ENCODE measurements around the gene DNAJB1.

- TF ChIP-seq RAD51 (IDR thresholded peaks at IDR 0.05) (no peak), E2F4 (IDR thresholded peaks at IDR 0.05; ENCODE audit: low read depth, low read length) (no peak), BHLHE40 (IDR thresholded peaks at IDR 0.05; ENCODE audit: borderline replicate concordance in 1 of 2, low read depth in 2 of 2, low read length in 1 of 2) (no peak), CTCF (IDR thresholded peaks at IDR 0.05 in 2 of 3, conservative IDR thresholded peaks at IDR 0.05 in 1 of 3; ENCODE audit: control insufficient read depth in 2 of 3, extremely low read depth in 1 of 3, insufficient read depth in 1 of 3, low read depth in 3 of 3, low read length in 3 of 3) (no peak), NFYB (IDR thresholded peaks at IDR 0.05; ENCODE audit: insufficient read depth, low read depth, low read length) (no peak), HDAC6 (IDR thresholded peaks at IDR 0.05; ENCODE audit: unreplicated experiment) (no peak), YY1 (IDR thresholded peaks at IDR 0.05; ENCODE audit: low read depth, low read length) (no peak), ESRRA (IDR thresholded peaks at IDR 0.05; ENCODE audit: low read length) (no peak), ZBTB40 (IDR thresholded peaks at IDR 0.05; ENCODE audit: borderline replicate concordance) (no peak)
These were observed 7.5 kb upstream of the DNAJB1 start for GRCh38 chr19:14525729-14526128.
